Omental fat pad (tissue), 4 donors: ENCODE results near the gene ACSL6. TPM values are rescaled to one million over a fixed set of nuclear protein-coding genes. Genes with fewer than 3 reads are reported as not detected.

Experiments
- ATAC-seq: fragments of 150-250 bp; one replicate; pipeline ENCODE4 v1.9.1; 2016; ENCODE audit warnings: mild to moderate bottlenecking, moderate library complexity; ENCODE audit not compliant: low FRiP score
- DNase-seq: peaks from one replicate; pipeline ENCODE4 v3.0.0-alpha.2; 2019; ENCODE audit warnings: low spot score
- CTCF ChIP-seq, 3 donors: fragments of 450-650 bp; IDR thresholded peaks; one replicate each; pipeline ENCODE4 v1.5.1; 2016 to 2017; ENCODE audit warnings: antibody characterized with exemption in 3 of 3, mild to moderate bottlenecking in 3 of 3, moderate library complexity in 2 of 3
- total RNA-seq, 4 donors: library from RNA; depleted of rRNA; stranded (reverse); fragments of >200 nt; gene quantifications; one replicate each; pipeline ENCODE4 v1.1.0, GENCODE V29; 2016

ACSL6 gene
- total RNA-seq, 4 donors from 2014 or later: 0.75 to 1.4 (median 1.0) TPM; not detected in 1

DNA sequence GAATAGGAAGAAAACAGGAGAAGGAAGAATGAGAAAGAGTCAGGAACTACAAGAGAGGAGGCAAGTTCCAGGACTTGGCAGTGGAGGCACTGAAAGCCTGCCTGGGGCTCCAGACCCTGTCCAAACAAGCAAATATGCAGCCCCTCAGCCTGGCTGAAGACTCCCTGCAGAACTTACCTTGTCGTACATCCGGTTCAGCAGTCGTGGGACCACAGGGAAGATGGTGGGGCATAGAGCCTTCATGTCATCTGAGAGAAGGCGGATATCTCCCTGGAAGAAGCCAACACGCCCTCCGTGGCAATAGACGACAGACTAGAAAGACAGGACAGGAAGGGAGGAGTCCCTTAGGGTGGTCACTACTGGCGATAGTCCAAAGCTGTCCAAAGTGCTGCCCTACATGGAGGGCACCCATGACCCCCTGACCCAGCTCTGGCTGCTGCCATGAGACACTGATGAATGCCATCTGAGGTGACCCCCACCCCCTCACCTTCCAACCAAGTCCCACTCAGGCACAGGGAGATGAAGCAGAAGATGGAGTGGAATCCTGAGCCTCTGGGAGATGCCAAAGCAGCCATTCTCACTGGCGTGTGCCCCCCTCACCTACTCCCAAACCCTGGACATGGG is 38.3 kb downstream of the ACSL6 start:
- no peak for TF ChIP-seq CTCF (IDR thresholded peaks at IDR 0.05)
- DNase-seq (no peak), ATAC-seq (no peak)

DNA sequence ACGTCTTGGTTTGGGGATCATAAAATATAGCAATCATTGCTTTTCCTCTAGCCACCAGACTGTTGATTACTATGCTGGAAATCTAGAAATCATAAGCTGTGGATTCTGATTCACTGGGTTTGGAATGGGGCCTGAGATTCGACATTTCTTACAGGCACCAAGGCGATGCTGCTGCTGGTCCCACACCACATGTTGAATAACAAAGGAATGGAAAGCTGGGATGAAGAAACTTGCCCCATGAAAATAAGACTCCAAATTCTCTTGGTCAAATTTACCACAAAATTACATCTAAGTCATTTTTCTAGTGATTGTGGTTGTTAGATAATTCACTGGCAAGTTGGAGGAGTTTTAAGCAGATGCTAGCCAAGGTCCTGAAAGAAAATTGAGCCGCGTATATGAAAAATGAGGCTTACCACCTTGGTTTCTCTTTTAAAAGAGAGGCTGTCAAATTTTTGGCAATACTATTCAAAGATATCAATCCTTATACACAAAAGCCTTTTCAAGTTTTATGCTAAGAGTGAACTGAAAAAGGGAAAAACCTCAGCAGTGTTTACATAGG is 43.0 kb downstream of the ACSL6 start:
- ATAC-seq: no peak
- no peak for DNase-seq
- TF ChIP-seq CTCF (IDR thresholded peaks at IDR 0.05): no peak

GRCh38 chr5:131966551-131966950 is 44.9 kb downstream of the ACSL6 start:
- no peak for ATAC-seq
- no peak for DNase-seq
- no peak for TF ChIP-seq CTCF (IDR thresholded peaks at IDR 0.05)

GRCh38 chr5:131965826-131966415 is 45.5 kb downstream of the ACSL6 start:
- no peak for TF ChIP-seq CTCF (IDR thresholded peaks at IDR 0.05)
- ATAC-seq (no peak), DNase-seq (no peak)

DNA sequence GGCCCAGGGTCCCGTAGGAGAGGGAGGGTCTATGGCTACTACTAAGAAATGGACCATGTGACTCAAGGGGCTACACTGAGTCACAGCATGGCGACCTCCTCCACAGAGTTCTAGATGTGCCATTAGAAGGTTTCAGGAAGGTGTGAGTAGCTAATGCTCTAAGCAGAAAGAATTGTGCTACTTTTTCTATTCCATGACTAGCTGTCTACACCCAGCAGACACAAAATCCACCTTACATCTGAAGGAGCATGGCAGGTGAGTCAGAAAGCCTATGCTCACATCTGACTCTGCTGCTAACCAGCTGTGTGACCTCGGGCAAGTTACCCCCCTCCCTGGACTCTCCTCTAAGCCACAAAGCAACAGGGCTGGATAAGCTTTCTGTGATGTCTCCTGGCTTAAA is 51.6 kb downstream of the ACSL6 start:
- no peak for TF ChIP-seq CTCF (IDR thresholded peaks at IDR 0.05)
- DNase-seq (no peak), ATAC-seq (no peak)

- ATAC-seq (no peak), DNase-seq (no peak)
- TF ChIP-seq CTCF (IDR thresholded peaks at IDR 0.05): no peak
These were observed 52.3 kb downstream of the ACSL6 start for GRCh38 chr5:131959136-131959535.
